Activated CD8-positive, alpha-beta T cell treated with anti-CD3 and anti-CD28 coated beads for 36 hours (primary cell): ENCODE measurements around the gene PCNX4. TPM values are rescaled to one million over a fixed set of nuclear protein-coding genes. Genes with fewer than 3 reads are reported as not detected.

ENCODE experiments used
- ATAC-seq: fragments of 200-7000 bp; cut with Tn5 transposase; one replicate; pipeline ENCODE4 v1.10.0; 2021; ENCODE audit warnings: mild to moderate bottlenecking, moderate library complexity
- CTCF ChIA-PET: fragments of 350-600 bp; sonication (Branson Sonifier 250); formaldehyde crosslinking; loops from one replicate; lab custom pipeline; 2021; ENCODE audit warnings: antibody characterized with exemption; lab: Charles Lee
- POLR2A ChIA-PET: fragments of 350-600 bp; sonication (Branson Sonifier 250); formaldehyde crosslinking; loops from one replicate; lab custom pipeline; 2021; ENCODE audit warnings: antibody characterized with exemption; lab: Charles Lee
- DNase-seq: peaks from one replicate; pipeline ENCODE4 v3.0.0-alpha.2; 2020
- H3K27ac Mint-ChIP-seq: one replicate; pipeline ENCODE4 v1.8.0; 2021; ENCODE audit warnings: mild to moderate bottlenecking, mixed read lengths
- H3K27me3 Mint-ChIP-seq: one replicate; pipeline ENCODE4 v1.8.0; 2021; ENCODE audit warnings: mixed read lengths
- H3K36me3 Mint-ChIP-seq: one replicate; pipeline ENCODE4 v1.8.0; 2021; ENCODE audit warnings: low read depth, mixed read lengths
- H3K4me1 Mint-ChIP-seq: one replicate; pipeline ENCODE4 v1.8.0; 2021; ENCODE audit warnings: low read depth, mixed read lengths
- H3K4me3 Mint-ChIP-seq: one replicate; pipeline ENCODE4 v1.8.0; 2021; ENCODE audit warnings: mild to moderate bottlenecking, moderate library complexity, mixed read lengths
- H3K9me3 Mint-ChIP-seq: one replicate; pipeline ENCODE4 v1.8.0; 2021; ENCODE audit warnings: mixed read lengths
- CTCF ChIP-seq: fragments of 200-600 bp; IDR thresholded peaks from one replicate; pipeline ENCODE4 v1.8.0; 2022; ENCODE audit warnings: antibody characterized with exemption, mild to moderate bottlenecking
- intact Hi-C: fragments of 100-400 bp; cut with micrococcal nuclease; formaldehyde crosslinking; loops from one replicate; pipeline ENCODE4 v1.10.0; 2022
- total RNA-seq, 2 experiments: library from RNA; stranded (reverse); gene quantifications; one replicate each; pipeline ENCODE4 v1.2.3, GENCODE V29; 2021

Gene PCNX4
- total RNA-seq, 2 experiments from 2014 or later: 28.2 to 30.0 TPM

GRCh38 chr14:60064491-60065072 is 27.1 kb upstream of the PCNX4 start:
- Mint-ChIP-seq H3K27me3 (peaks cover 3% of the 10 kb centered on the region), H3K4me3 (no peak overlapping the region), H3K27ac (no peak overlapping the region), H3K36me3 (no peaks in the 10 kb centered on the region), H3K9me3 (no peaks in the 10 kb centered on the region), H3K4me1 (no peaks in the 10 kb centered on the region)
- peak; percentile 58 for TF ChIP-seq CTCF
- peak; percentile 60 for ATAC-seq
- DNase-seq: no peak
- intact Hi-C loops: loop anchor here (1.0 kb wide), 1 partner anchor 120 kb away; no protein-coding TSS in a partner anchor
- CTCF ChIA-PET: interaction anchor here (0.6 to 2.5 kb wide), 9 partner anchors 10 to 239 kb away, joined by 3 to 37 read pairs (median 3); no protein-coding TSS in a partner anchor
- POLR2A ChIA-PET: no interaction called here

GRCh38 chr14:60067882-60068281 is 23.8 kb upstream of the PCNX4 start:
- POLR2A ChIA-PET: no interaction called here
- ATAC-seq: no peak
- H3K27me3 Mint-ChIP-seq: no peaks in the 10 kb centered on the region
- CTCF ChIA-PET: interaction anchor here (0.6 to 2.7 kb wide), 4 partner anchors 103 to 264 kb away, joined by 3 to 19 read pairs (median 4); no protein-coding TSS in a partner anchor
- DNase-seq: no peak
- no peak overlapping the region for H3K27ac Mint-ChIP-seq
- H3K36me3 Mint-ChIP-seq: no peaks in the 10 kb centered on the region
- intact Hi-C loops: no loop called here
- no peak for TF ChIP-seq CTCF
- no peak overlapping the region for H3K4me3 Mint-ChIP-seq
- H3K9me3 Mint-ChIP-seq: no peaks in the 10 kb centered on the region
- H3K4me1 Mint-ChIP-seq: no peaks in the 10 kb centered on the region

GRCh38 chr14:60079723-60080122 is 12.0 kb upstream of the PCNX4 start:
- no peak for ATAC-seq
- POLR2A ChIA-PET: no interaction called here
- intact Hi-C loops: no loop called here
- TF ChIP-seq CTCF: no peak
- Mint-ChIP-seq H3K36me3 (peaks cover 1% of the 10 kb centered on the region), H3K27ac (no peak overlapping the region), H3K9me3 (peaks cover 4% of the 10 kb centered on the region), H3K27me3 (peaks cover 1% of the 10 kb centered on the region), H3K4me3 (no peak overlapping the region), H3K4me1 (peaks cover 3% of the 10 kb centered on the region)
- CTCF ChIA-PET: interaction anchor here (1.0 kb wide), 1 partner anchor 28 kb away, joined by 3 read pairs; no protein-coding TSS in a partner anchor
- DNase-seq: no peak

- ChIA-PET POLR2A (no interaction called here), CTCF (no interaction called here)
- no peaks in the 10 kb centered on the region for H3K9me3 Mint-ChIP-seq
- H3K4me3 Mint-ChIP-seq: no peak overlapping the region
- ATAC-seq (no peak), DNase-seq (no peak)
- TF ChIP-seq CTCF: no peak
- H3K4me1 Mint-ChIP-seq: no peaks in the 10 kb centered on the region
- H3K27me3 Mint-ChIP-seq: no peaks in the 10 kb centered on the region
- H3K27ac Mint-ChIP-seq: no peak overlapping the region
- intact Hi-C loops: no loop called here
- H3K36me3 Mint-ChIP-seq: no peaks in the 10 kb centered on the region
These were observed 6.6 kb upstream of the PCNX4 start for GRCh38 chr14:60085085-60085484.

- ChIA-PET CTCF (no interaction called here), POLR2A (no interaction called here)
- no peak for DNase-seq
- no peak for ATAC-seq
- intact Hi-C loops: no loop called here
- Mint-ChIP-seq H3K4me3 (no peak overlapping the region), H3K27ac (no peak overlapping the region), H3K36me3 (no peaks in the 10 kb centered on the region), H3K27me3 (no peaks in the 10 kb centered on the region), H3K9me3 (no peaks in the 10 kb centered on the region), H3K4me1 (peaks cover 4% of the 10 kb centered on the region)
- no peak for TF ChIP-seq CTCF
These were observed 6.0 kb upstream of the PCNX4 start for GRCh38 chr14:60085693-60086092.
